Muscle layer of colon (tissue), 2 donors: ENCODE data around the gene PCDH9.

Experiments
- H3K27ac ChIP-seq: one replicate; pipeline ENCODE4 v1.7.0; 2013; ENCODE audit warnings: low read depth, mild to moderate bottlenecking, low read length, moderate library complexity
- H3K27me3 ChIP-seq, 2 donors: one replicate each; pipeline ENCODE4 v1.7.0; 2013; ENCODE audit warnings: low read length in 2 of 2, mild to moderate bottlenecking in 2 of 2; ENCODE audit not compliant: insufficient read depth in 2 of 2, control insufficient read depth in 1 of 2
- H3K36me3 ChIP-seq: one replicate; pipeline ENCODE4 v1.7.0; 2013; ENCODE audit warnings: mild to moderate bottlenecking, low read length; ENCODE audit not compliant: insufficient read depth
- H3K4me1 ChIP-seq: one replicate; pipeline ENCODE4 v1.7.0; 2013; ENCODE audit warnings: mild to moderate bottlenecking, low read length; ENCODE audit not compliant: insufficient read depth
- H3K4me3 ChIP-seq, 2 donors: one replicate each; pipeline ENCODE4 v1.7.0; 2013; ENCODE audit warnings: low read length in 2 of 2, low read depth in 1 of 2, mild to moderate bottlenecking in 1 of 2, moderate library complexity in 1 of 2
- H3K9ac ChIP-seq: one replicate; pipeline ENCODE4 v1.7.0; 2013; ENCODE audit warnings: low read length
- H3K9me3 ChIP-seq: one replicate; pipeline ENCODE4 v1.7.0; 2013; ENCODE audit warnings: mild to moderate bottlenecking, low read length
- donor health status: abdominal sarcoma.
- donor health status: Adenocarcinoma of cecum.

Gene PCDH9

DNA sequence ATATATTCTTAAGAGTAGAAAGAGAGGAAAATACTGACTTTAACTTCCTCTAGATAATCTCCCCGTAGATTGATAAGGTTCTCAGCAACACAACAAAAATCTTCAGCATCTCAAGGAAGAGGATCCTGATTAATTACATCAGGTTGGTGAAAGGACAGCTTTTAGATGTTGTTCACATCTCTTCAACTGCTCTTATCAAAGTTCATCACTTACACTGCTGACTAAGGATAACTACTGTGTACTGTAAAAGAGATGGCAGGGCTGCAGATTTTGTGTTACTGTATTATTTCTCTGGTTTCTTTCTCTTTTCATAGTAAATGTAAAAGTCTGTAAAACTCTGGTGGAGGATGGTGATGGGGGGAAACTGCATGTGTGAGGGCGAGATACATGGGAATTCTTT is 133.7 kb downstream of the PCDH9 start:
- Histone ChIP-seq H3K4me3 (no peak overlapping the region), H3K36me3 (no peaks in the 10 kb centered on the region), H3K27ac (no peak overlapping the region), H3K9me3 (no peaks in the 10 kb centered on the region), H3K4me1 (no peaks in the 10 kb centered on the region), H3K9ac (no peak overlapping the region), H3K27me3 (no peaks in the 10 kb centered on the region)

DNA sequence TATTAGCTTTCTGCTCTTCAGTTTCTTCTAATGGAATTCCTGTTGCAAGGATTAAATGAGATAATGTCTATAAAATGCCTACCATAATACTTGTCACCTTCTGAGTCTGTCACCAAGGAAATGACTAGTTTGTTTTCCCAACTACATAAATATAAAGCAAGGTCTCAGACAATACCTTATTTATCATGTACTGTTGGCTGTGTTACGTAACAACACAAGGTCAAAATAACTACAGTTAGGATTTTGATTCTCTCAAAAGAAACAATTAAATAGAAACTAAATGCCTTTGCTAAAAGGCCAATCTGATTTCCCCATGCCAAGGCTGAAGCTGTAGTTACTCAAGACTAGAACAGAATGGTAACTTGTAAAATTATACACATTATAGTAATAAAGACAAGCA is 134.5 kb downstream of the PCDH9 start:
- Histone ChIP-seq H3K27me3 (no peaks in the 10 kb centered on the region), H3K9ac (no peak overlapping the region), H3K27ac (no peak overlapping the region)

DNA sequence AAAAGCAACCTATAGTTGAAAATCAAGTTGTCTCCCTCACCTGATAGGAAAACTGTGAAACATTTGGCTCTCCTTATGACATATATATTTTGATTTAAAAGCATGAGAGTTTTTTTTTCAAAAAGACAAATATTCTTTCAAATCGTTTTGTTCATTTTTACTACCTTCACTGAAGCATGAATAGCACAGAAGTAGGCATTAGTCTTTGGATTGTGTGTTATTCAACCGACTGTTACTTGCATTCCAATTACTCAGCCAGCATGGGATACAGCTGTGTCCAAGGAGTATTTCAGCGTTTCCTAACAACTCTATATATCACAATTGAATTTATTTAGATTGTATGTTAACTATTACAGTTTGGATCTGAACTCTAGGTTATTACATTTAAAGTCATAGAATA is 135.2 kb downstream of the PCDH9 start:
- no peak overlapping the region for H3K9ac ChIP-seq
- H3K4me1 ChIP-seq = no peaks in the 10 kb centered on the region
- no peaks in the 10 kb centered on the region for H3K36me3 ChIP-seq
- no peak overlapping the region for H3K4me3 ChIP-seq
- H3K9me3 ChIP-seq = no peaks in the 10 kb centered on the region
- H3K27me3 ChIP-seq = no peaks in the 10 kb centered on the region
- no peak overlapping the region for H3K27ac ChIP-seq

More for the DNA sequence above, 134.5 kb downstream of the PCDH9 start:
- Histone ChIP-seq H3K36me3 (no peaks in the 10 kb centered on the region), H3K4me3 (no peak overlapping the region), H3K9me3 (no peaks in the 10 kb centered on the region), H3K4me1 (no peaks in the 10 kb centered on the region)

DNA sequence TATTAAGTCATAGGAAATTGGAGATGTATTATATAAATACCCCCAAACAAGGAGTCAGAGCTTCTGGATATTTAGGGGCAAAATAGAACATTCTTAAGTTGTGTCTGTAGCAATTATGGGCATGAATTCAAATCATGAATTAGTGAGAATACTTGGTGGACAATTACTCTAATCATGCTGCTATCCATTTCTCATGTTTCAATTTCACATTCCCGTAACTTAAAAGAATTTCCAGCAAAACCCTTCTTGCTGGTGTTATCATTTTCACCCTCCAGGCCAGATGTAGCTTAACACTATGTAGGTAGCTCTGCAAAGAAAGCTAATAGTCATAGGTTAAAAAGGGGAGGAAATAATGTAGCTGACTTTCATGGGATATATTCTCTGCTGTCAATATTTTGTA is 136.1 kb downstream of the PCDH9 start:
- no peak overlapping the region for H3K9ac ChIP-seq
- no peaks in the 10 kb centered on the region for H3K4me1 ChIP-seq
- no peaks in the 10 kb centered on the region for H3K36me3 ChIP-seq
- no peaks in the 10 kb centered on the region for H3K9me3 ChIP-seq
- H3K4me3 ChIP-seq = no peak overlapping the region
- H3K27me3 ChIP-seq = no peaks in the 10 kb centered on the region
- no peak overlapping the region for H3K27ac ChIP-seq

DNA sequence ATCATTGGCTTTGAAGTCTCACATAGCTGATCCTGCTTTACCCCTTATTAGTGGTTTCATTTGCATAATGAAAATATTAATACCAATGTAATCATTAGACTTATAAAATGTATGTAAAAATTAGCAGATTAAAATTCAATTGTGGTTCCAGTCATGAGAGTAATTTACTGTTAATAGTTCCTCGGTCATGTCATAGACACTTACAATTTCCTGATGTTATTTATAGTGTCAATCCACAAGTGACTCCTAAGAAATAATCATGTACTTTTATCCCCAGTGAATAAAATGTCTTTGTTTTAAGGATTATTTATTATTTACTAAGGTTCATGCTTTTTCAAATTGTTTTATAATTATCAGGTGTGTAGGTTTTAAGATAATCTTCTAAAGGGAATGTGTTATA is 138.5 kb downstream of the PCDH9 start:
- Histone ChIP-seq H3K9me3 (no peaks in the 10 kb centered on the region), H3K4me3 (no peak overlapping the region), H3K4me1 (peaks cover 7% of the 10 kb centered on the region), H3K9ac (no peak overlapping the region), H3K27ac (no peak overlapping the region), H3K27me3 (no peaks in the 10 kb centered on the region), H3K36me3 (no peaks in the 10 kb centered on the region)

DNA sequence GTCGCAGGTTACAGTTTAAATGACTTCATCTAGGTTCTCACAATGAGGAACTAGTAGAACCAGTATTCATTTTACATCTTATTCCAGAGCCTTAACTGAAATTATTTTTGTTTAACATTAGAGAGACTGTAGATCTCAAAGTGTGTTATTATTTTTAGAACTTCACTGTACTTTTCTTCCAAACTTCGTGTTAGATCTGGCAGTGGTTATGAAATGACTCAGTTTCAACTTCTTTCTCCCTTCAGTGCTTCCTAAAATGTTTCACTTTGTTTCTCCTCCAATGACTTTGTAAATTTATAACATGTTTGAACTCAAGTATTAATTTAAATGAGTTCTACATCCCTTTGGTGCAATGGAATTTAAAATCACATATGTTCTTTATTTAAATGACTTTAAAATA is 139.3 kb downstream of the PCDH9 start:
- Histone ChIP-seq H3K27ac (no peak overlapping the region), H3K36me3 (no peaks in the 10 kb centered on the region), H3K27me3 (no peaks in the 10 kb centered on the region), H3K4me1 (peaks cover 7% of the 10 kb centered on the region), H3K9me3 (no peaks in the 10 kb centered on the region), H3K4me3 (no peak overlapping the region), H3K9ac (no peak overlapping the region)

DNA sequence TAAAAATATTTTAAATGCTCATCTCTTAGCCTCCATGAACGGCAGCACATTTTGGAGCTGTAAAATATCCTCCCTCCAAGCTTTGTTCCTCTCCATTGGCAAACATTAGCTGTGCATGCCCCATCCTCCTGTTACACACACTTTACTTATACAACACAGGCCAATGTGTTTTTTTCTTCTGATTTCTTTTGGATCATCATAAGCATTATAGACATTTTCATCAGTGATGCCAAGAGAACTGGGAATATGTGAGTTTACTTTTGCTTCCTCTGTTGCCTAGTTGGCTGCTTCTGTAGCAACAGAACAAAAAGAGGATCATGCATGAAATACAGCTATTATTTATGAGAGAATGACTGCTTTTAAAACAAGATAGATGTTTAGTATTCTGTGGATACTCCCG is 142.6 kb downstream of the PCDH9 start:
- no peaks in the 10 kb centered on the region for H3K27me3 ChIP-seq
- no peak overlapping the region for H3K27ac ChIP-seq
- H3K4me1 ChIP-seq = peaks cover 11% of the 10 kb centered on the region
- no peak overlapping the region for H3K9ac ChIP-seq
- no peaks in the 10 kb centered on the region for H3K9me3 ChIP-seq
- no peaks in the 10 kb centered on the region for H3K36me3 ChIP-seq
- H3K4me3 ChIP-seq = no peak overlapping the region

DNA sequence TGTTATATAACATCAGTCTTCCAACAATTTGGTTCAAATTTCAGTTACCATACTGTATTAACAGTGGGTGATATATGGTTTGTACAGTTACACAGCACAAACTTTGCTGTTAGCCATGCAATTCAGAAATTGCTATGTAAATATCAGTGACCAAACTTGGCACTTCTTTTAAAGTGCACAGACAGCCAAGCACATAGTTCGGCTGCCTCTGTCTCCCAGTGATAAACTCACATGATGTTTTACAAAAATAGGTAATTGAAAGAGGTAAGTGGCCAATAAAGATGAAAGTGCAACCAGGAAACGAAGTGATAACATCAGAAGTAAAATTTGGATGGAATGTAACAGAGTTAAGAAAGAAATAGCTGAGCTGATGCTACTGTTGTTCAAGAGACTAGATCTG is 143.9 kb downstream of the PCDH9 start:
- no peak overlapping the region for H3K9ac ChIP-seq
- H3K27me3 ChIP-seq = no peaks in the 10 kb centered on the region
- no peaks in the 10 kb centered on the region for H3K36me3 ChIP-seq
- peaks cover 11% of the 10 kb centered on the region for H3K4me1 ChIP-seq
- no peak overlapping the region for H3K27ac ChIP-seq
- no peak overlapping the region for H3K4me3 ChIP-seq
- H3K9me3 ChIP-seq = no peaks in the 10 kb centered on the region

DNA sequence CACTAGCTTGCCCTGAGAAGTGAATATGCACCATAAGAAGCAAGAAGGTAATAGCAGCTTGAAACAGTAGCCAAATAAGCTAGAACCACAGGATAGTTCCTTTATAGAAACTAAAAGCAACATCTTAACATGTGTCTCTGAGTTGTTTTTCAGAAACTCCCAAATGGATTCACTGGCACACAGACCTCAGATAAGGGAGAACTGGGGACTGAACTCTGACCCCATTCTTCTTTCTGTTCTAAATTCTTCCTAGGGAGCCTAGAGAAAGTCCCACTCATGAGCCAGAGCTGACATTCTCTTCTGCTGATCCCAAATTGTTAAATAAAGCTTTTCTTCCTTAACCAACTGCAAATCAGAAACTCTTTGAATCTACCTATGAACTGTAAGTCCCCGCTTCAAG is 146.1 kb downstream of the PCDH9 start:
- Histone ChIP-seq H3K4me1 (peaks cover 11% of the 10 kb centered on the region), H3K9ac (no peak overlapping the region), H3K27ac (no peak overlapping the region), H3K9me3 (no peaks in the 10 kb centered on the region), H3K36me3 (no peaks in the 10 kb centered on the region), H3K4me3 (no peak overlapping the region), H3K27me3 (no peaks in the 10 kb centered on the region)

DNA sequence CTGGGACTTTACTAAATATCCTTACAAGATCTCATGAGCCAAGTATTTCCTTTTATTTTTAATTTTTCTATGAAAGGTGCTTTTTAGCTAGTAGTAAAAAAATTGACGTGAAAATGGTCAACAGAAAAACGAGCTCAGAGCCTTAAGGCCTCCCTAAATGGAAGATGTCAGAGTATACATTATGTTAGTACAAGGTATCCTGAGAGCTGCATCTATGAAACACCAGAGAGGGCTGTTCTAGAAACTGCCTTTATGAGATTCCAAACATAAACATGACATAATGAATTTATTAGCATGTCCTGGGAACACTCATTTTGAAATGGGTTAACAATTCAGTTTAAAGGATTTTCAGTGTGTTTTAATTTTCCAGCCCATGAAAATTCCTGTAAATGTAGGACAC is 146.6 kb downstream of the PCDH9 start:
- no peaks in the 10 kb centered on the region for H3K27me3 ChIP-seq
- H3K9ac ChIP-seq = no peak overlapping the region
- no peak overlapping the region for H3K27ac ChIP-seq
- no peak overlapping the region for H3K4me3 ChIP-seq
- H3K4me1 ChIP-seq = peaks cover 11% of the 10 kb centered on the region
- H3K36me3 ChIP-seq = no peaks in the 10 kb centered on the region
- H3K9me3 ChIP-seq = no peaks in the 10 kb centered on the region

DNA sequence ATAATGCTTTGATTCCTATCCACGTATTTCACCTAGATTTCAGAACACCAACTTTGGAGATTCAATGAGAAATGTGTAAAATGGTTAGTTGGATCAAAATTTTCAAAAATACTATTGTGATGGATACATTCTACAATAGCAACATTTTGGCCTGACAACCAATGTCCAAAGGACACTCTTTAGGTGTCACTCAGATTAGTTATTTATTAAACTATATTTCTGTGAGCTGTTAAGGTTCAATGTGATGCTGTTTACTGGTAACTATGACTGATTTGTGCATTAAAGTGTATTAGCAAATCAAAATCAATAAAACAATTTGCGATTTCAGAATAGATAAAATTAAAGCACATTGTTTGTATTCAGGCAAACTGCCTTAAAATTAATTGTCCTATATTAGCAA is 149.8 kb downstream of the PCDH9 start:
- Histone ChIP-seq H3K36me3 (no peaks in the 10 kb centered on the region), H3K4me1 (peaks cover 4% of the 10 kb centered on the region), H3K27ac (no peak overlapping the region), H3K9me3 (no peaks in the 10 kb centered on the region), H3K4me3 (no peak overlapping the region), H3K9ac (no peak overlapping the region), H3K27me3 (no peaks in the 10 kb centered on the region)

DNA sequence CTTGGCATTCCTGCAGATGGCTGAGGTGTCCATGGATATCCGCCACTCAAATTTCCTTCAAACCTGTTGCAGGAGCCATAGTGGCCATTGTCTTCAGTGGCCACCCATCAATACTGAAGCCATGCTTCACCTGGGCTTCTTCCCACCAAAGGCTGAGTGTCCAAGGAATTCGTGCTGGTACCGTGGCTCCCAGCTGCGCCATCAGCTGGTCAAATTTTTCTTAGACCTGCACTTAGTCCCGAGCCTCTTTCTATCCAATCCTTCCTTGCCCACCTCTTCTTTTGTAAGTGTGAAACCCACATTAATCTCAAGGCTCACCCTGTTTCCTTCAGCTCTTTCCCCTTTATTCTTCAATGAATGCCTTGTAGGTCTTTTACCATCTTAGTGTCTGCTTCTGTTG is 152.1 kb downstream of the PCDH9 start:
- no peak overlapping the region for H3K9ac ChIP-seq
- H3K27me3 ChIP-seq = no peaks in the 10 kb centered on the region
- no peak overlapping the region for H3K27ac ChIP-seq
- H3K4me3 ChIP-seq = no peak overlapping the region
- no peaks in the 10 kb centered on the region for H3K4me1 ChIP-seq
- no peaks in the 10 kb centered on the region for H3K36me3 ChIP-seq
- H3K9me3 ChIP-seq = no peaks in the 10 kb centered on the region
